ENCODE results near the gene CLSTN2. TPM values are rescaled to one million over a fixed set of nuclear protein-coding genes. Genes with fewer than 3 reads are reported as not detected.

Gene CLSTN2
- total RNA-seq, 1 experiment from 2014 or later = 0.68 TPM

- Mint-ChIP-seq H3K36me3 (ENCODE audit: insufficient read depth in 1 of 3, low read depth in 3 of 3) (no peaks in the 10 kb centered on the region; a peak in 2 of 7 replicates), H3K4me1 (no peaks in the 10 kb centered on the region), H3K27me3 (ENCODE audit: low read depth) (peaks cover 2% of the 10 kb centered on the region; the same call in 1 of the 2 replicates), H3K4me3 (no peak overlapping the region), H3K9me3 (no peaks in the 10 kb centered on the region), H3K27ac (no peak overlapping the region; a peak in 1 of 7 replicates)
- Histone ChIP-seq H2BK120ac (ENCODE audit: low read depth, low read length, poor library complexity, severe bottlenecking) (no peak overlapping the region), H2AFZ (ENCODE audit: low read length) (no peak overlapping the region), H3K23ac (ENCODE audit: insufficient read length, low read depth, low read length) (no peak overlapping the region), H3K9me3 (ENCODE audit: control insufficient read depth, low read depth, low read length) (no peaks in the 10 kb centered on the region), H3K23me2 (ENCODE audit: insufficient read length, low read depth, low read length, poor library complexity, severe bottlenecking) (no peaks in the 10 kb centered on the region), H3K27me3 (ENCODE audit: insufficient read depth, low read length) (no peaks in the 10 kb centered on the region), H2BK15ac (ENCODE audit: low read depth, low read length) (no peak overlapping the region), H3K4me1 (ENCODE audit: insufficient read depth, low read length) (no peaks in the 10 kb centered on the region), H2AK5ac (ENCODE audit: insufficient read length, low read length) (no peak overlapping the region), H3K18ac (ENCODE audit: insufficient read length, low read depth, low read length) (no peak overlapping the region), H3K9ac (ENCODE audit: extremely low read depth, insufficient read length, low read length) (no peak overlapping the region), H4K8ac (replicated peaks; ENCODE audit: insufficient read length, low read depth, low read length) (no peak overlapping the region), H3K79me1 (ENCODE audit: insufficient read depth, low read depth, low read length, poor library complexity, severe bottlenecking) (no peaks in the 10 kb centered on the region), H3K14ac (ENCODE audit: insufficient read depth, low read length) (no peak overlapping the region), H4K91ac (ENCODE audit: insufficient read length, low read depth, low read length) (no peak overlapping the region), H2BK20ac (ENCODE audit: low read depth, low read length, poor library complexity, severe bottlenecking) (no peak overlapping the region), H3K4me2 (ENCODE audit: insufficient read depth, insufficient read length, low read length) (no peak overlapping the region), H3K4ac (ENCODE audit: low read depth, low read length) (no peak overlapping the region), H4K20me1 (ENCODE audit: control insufficient read depth, insufficient read depth, insufficient read length) (no peaks in the 10 kb centered on the region), H3K27ac (ENCODE audit: insufficient read length, low read depth, low read length) (no peak overlapping the region), H3K56ac (ENCODE audit: insufficient read length, low read depth, low read length) (no peak overlapping the region), H3T11ph (ENCODE audit: low read length) (no peak overlapping the region), H2BK12ac (ENCODE audit: insufficient read length, low read depth, low read length) (no peak overlapping the region), H3K79me2 (ENCODE audit: insufficient read depth, low read length) (no peaks in the 10 kb centered on the region), H4K5ac (ENCODE audit: insufficient read length, low read depth, low read length) (no peak overlapping the region), H2BK5ac (ENCODE audit: insufficient read length, low read length) (no peak overlapping the region)
- no peak for TF ChIP-seq CTCF (conservative IDR thresholded peaks at IDR 0.05)
- WGBS (ENCODE audit: extremely low coverage, insufficient read length, low lambda C conversion rate) = no CpG with 5 or more reads among the region's 1 CpG
- DNase-seq = no peak
These were observed 252.0 kb downstream of the CLSTN2 start for GRCh38 chr3:140187028-140187427.

Measured in H9 (cell line).